ENCODE results near the gene ANKRD2.
"Not testable (repeated sequence)": the region's sequence is repeated elsewhere in the genome, so short reads cannot be mapped to it uniquely, and the experiment has no call there.

ANKRD2 gene

DNA sequence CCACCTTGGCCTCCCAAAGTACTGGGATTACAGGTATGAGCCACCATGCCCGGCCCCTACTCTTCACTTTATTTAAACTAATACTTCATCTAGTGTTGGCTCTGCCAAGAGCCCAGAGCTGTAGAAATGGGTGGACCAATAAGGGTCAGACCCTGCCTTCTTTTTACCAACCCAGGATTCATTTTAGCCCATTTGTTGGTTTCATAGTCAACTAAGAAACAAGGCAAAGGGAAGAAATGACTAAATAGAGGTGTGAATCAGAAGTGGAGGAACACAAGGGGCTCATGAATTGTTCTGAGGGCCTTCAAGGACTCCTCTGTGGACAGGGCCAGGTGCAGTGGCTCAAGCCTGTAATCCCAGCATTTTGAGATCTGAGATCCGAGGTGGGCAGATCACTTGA lies 1.1 kb downstream of the ANKRD2 start:
- DNase-seq (ENCODE audit: low spot score): no peak

DNA sequence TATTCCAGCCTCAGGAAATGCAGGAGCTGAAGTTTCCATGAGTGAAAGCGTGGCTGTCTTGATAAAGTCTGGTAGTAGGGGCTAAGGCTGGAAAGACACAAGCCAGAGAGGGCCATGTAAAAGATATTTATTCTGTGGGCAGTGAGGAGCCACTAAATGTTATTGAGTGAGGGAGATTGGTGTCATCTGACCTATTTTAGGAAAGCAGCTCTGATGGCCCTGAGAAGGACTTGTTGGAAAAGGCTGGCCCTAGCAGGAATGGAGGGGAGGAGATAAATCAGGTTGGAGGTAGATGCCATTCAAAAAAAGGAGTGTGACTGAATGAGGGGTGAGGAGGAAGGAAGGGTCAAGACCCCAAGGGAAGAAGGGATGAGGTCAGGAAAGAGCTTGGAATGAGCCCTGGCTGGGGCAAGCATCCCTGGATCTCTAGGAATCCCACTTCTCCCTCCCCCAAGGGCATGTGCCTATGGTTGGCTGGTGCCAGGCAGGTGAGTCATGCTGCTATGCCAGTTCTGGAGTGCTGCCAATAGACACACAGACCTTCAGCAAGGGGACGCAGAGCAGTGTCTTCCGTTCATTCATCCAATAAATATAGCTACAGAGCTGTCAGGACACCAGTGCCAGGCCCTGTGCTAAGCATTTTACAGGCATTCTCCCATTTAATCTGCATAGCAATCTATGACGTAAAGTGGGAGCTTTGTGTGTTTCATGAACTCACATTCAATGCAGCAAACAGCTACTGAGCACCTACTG lies 2.0 kb downstream of the ANKRD2 start:
- DNase-seq (ENCODE audit: low spot score): no peak

DNA sequence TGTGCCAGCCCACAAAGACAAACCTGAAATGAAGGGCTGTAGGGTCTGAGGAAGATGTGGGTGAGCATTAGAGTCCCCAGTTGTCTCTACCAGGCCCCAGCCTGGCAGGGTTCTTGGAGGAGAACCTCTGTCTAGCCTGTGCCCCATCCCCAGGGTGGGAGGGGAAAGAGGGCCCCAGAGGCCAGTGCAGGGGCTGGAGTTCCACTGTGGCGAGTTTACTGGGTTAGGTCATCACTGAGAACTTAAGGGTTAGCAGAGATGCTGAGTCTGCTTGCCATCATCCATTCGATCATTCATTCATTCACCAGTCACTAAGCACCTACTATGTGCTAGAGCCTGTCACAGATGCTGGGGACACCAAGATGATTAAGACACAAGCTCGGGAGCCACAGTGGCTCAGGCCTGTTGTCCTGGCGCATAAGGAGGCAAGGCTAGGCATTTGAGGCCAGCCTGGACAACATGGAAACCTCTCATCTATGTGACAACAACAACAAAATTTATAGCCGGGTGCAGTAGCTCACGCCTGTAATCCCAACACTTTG lies 2.6 kb downstream of the ANKRD2 start:
- DNase-seq (ENCODE audit: low spot score): no peak

DNA sequence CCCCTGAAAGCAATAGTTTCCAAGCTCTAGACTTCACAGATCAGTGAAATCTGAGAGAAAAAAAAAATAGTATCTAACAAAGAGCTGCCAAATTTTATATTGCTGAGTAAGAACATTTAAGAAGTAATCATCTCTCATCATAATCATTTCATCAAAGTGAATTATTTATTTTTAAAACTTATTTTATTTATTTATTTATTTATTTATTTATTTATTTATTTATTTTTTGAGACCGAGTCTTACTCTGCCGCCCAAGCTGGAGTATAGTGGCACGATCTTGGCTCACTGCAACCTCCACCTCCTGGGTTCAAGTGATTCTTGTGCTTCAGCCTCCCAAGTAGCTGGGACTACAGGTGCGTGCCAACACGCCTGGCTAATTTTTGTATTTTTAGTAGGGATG lies 3.9 kb downstream of the ANKRD2 start:
- DNase-seq (ENCODE audit: low spot score): not testable (repeated sequence)

DNA sequence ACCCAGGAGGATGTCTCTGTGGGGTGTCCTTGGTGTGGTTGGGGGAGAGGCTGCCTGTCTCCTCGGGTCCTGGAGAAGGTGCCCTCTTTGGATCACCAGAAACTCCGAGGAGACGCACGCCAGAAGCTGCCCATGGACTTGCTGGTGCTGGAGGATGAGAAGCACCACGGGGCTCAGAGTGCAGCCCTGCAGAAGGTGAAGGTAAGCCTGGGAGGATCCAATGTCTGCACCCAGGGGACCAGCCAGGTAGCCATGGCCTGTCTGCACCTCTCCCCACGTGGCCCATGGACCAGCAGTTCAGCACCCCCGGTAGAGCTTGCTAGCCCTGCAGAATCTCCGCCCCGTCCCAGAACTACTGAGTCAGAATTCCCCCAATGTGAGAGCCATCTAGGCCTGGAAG lies 5.1 kb downstream of the ANKRD2 start:
- no peak for DNase-seq (ENCODE audit: low spot score)

DNA sequence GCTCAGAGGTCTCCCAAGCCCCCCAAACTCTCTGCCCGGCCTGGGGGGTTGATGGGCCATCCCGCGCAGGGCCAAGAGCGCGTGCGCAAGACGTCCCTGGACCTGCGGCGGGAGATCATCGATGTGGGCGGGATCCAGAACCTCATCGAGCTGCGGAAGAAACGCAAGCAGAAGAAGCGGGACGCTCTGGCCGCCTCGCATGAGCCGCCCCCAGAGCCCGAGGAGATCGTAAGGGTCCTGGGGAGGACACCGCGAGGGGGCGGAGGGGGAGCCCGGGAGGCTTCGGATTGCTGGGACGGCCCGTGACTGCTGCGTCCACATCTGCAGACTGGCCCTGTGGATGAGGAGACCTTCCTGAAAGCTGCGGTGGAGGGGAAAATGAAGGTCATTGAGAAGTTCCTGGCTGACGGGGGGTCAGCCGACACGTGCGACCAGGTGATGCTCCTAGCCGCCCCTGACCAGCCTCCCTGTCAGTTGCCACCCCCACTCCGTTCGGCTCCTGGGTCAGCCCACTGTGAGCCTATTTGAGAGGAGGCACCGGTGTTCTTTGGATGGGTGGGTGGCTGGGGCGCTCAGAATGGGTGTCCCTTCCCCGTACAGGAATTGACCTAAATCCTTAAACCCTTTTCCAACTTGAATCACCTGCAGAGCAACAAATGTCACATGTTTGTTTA lies 5.7 kb downstream of the ANKRD2 start:
- no peak for DNase-seq (ENCODE audit: low spot score)

DNA sequence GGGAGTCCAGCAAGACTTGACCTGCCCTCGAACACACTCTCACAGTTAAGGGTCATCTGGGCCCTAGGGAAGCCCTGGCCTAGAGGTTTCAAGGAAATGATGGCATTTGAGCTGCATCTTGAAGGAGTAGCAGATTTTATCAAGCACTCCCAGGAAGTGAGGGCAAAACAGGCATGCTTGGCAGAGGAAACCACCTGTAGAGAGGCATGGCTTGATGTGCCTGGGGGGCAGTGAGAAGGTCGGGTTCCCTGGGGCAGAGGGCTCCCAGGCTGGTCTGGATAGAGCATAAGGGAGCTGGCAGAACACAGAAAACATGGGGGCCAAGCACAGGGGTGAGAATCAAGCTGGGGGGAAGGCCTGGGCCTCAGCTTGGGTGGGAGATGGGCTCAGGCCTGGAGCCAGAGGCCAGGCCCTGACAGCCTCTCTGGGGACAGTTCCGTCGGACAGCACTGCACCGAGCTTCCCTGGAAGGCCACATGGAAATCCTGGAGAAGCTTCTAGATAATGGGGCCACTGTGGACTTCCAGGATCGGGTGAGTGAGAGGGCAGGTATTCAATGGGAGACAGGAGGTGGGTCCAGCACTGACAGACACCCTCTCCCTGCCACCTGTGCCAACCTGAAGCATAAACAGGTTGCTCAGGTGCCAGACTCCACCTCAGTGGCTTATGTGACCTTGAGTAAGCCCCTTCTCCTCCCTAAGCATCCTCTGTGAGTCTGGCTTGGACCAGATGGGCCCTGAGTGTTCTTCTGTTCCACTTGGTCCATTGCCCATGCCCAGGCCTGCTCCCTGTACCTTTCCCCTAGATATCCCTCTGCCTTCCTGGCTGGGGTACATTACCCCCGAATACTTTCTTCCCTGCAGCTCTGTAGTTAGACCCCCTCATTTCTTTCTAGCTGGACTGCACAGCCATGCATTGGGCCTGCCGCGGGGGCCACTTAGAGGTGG lies 8.1 kb downstream of the ANKRD2 start:
- no peak for DNase-seq (ENCODE audit: low spot score)

DNA sequence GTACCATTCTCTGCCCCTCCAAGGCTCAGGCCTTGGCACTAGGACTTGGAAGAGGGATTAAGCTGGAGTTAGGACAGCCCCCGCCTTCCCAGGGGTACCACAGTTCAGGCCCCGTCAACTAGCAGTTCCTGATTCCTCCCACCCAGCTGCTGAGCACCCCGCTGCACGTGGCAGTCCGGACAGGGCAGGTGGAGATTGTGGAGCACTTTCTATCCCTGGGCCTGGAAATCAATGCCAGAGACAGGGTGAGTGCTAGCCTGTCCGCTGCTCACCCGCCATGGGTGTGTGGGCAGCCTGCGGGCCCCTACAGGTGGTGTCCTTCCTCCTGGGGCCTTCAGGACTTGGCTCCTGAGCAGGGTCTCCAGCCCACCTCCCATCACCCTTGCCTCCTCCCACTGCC lies 9.6 kb downstream of the ANKRD2 start:
- DNase-seq (ENCODE audit: low spot score): no peak

DNA sequence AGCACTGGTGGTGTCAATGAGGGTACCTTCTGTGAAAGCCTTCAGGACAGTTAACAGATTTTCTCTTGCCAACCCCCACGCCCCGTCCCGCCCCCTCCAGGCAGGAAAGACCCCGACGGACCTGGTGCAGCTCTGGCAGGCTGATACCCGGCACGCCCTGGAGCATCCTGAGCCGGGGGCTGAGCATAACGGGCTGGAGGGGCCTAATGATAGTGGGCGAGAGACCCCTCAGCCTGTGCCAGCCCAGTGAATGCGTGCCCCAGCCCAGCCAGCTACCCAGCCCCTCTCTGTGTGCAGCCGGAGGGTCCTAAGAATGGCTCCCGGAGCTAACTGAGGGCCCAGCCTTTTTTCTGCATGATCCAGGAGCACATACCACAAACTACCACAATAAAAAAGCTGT lies 10.9 kb downstream of the ANKRD2 start:
- DNase-seq (ENCODE audit: low spot score): no peak

DNA sequence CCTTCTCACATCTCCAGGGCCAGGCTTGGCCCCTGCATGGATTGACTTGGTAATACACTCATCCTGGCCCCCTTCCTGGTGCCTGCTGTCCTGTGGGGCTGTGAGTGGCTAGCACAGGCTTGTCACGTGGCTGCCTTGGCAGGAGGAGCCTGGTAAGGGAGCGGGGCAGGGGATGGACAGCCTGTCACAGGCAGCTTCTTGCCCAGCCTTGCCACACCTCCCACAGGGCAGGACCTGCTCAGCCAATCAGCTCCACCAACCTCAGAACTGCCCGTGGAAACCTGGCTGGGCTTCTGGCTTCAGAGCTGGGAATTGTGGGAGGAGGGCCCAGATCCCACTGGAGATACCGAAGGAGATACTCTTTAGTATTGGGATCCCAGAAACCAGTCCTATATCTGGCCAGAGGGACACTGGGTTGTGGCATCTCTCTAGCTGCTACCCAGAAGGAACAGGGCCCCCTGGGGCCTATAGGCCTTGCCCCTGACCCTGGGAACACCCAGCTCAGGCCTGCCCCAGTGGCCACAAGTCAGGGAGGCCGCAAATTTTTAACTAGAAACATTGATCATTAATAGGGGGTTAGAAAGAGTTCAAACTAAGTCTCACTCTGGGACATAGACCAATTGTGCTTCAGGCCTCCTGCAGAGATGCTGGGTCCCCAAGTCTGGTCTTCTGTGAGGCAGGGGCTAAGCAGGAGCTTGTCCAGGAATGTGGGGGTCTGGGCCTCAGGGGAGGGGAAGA lies 11.7 kb downstream of the ANKRD2 start, which contains the start of gene HOGA1:
HOGA1 (plus strand) TSS at position 330 of the 738 bp plus-strand sequence; CDS start at position 645, 315 bp downstream.
- no peak for DNase-seq (ENCODE audit: low spot score)

DNA sequence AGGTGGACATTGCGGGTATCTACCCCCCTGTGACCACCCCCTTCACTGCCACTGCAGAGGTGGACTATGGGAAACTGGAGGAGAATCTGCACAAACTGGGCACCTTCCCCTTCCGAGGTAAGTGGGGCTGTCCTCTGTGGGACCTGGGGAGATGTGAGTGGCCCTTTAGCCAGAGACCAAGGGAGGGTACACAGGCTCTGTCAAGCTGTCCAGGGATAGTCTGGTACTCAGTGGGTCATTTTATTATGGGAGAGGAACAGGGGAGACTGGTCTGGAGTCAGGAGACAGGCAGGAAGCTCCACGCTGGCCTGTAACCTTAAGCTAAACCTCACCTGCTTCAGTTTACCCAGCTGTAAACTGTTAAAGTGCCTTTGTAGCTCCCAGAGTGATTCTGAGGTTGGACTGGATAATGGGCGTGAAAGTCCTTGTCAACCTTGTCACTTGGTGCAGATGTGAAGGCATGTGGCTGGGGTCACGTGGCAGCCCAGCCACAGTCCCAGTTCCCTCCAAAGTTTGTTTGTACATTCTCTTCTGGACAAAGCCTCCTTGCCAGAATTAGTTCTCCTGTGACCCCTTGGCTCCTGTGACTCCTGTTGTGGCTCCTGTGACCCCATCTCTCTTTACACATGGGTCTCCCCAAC lies 12.3 kb downstream of the ANKRD2 start:
- no peak for DNase-seq (ENCODE audit: low spot score)

DNA sequence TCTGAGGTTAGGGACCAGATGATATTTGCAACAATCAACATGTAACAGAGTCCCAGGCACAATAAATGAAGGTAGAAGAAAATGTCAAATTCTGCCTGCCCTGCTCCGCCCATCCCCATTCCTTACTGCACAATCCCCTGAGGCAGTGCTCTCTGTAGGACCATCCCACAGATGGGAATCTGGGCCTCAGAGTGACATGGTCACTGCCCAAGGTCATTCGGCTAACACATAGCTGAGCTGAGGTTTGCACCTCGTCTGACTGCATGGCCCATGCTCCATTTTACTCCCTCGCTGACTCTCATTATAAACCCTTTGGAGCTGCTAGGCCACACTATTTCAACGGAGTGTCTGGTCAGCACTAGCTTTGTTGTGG lies 12.8 kb downstream of the ANKRD2 start:
- DNase-seq (ENCODE audit: low spot score): no peak

DNA sequence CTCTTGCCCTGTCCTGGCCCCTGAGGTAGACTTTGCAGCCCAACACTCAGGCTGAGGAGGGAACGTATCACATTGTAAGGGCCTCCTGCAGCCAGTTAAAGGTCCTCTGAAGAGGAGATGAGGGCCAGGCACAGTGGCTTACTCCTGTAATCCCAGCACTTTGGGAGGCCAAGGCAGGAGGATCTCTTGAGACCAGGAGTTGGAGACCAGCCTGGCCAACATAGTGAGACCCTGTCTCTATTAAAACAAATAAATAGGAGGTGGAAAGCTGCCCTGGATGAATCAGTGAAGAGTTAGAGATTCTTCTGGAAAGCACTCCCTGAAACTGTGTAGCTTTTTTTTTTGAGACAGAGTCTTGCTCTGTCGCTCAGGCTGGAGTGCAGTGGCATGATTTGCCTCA lies 14.6 kb downstream of the ANKRD2 start:
- no peak for DNase-seq (ENCODE audit: low spot score)

DNA sequence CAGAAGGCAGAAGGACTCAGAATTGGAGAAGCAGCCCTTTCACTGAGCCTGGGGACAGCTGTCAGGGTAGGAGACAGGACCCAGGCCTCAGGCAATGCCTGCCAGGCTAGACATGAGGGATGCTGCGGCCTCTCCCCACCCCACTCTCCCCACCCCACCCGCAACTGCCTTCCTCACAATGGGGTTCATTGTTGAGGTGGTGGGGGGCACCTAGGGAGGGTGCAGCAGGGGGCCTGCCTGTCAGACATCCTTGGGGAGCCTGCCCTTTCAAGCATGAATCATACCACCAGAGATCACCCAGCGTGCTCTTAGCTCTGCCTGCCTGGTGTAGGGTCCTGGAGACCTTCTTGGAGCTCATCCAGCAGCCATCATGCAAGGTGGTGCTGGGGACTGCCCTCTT lies 16.9 kb downstream of the ANKRD2 start, which contains the start of gene C10orf62:
C10orf62 (plus strand) TSS at position 243 of the 400 bp plus-strand sequence. CDS start 177 bp downstream, outside the sequence.
- no peak for DNase-seq (ENCODE audit: low spot score)

DNA sequence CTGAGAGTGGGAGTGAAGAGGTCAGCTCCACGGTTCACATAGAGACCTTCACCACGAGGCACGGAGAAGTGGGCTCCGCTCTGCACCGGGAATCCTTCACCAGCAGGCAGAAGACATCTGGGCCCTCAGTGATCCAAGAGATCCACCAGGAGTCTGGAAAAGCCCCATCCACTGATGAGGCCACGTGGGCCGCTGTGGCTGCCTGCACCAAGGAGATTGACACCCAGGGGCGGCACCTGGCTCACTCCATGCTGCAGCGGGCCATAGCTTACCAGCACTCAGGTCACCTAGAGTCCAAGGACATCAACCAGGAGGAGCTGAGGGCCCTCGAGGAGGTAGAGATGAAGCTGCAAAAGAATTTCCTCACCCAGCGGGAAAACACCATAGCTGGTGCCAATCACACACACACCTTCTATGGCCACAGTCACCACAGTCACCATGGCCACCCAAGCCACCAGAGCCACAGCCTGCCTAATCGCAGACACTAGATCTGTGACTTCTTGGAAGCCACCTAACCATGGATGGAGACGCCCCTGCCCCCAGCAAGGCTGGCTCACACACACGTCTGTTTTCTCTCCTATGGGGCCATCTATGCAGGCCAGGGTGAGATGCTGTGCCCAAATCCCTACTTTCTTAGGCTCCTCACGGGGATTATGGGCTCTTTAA lies 17.6 kb downstream of the ANKRD2 start:
- no peak for DNase-seq (ENCODE audit: low spot score)

DNA sequence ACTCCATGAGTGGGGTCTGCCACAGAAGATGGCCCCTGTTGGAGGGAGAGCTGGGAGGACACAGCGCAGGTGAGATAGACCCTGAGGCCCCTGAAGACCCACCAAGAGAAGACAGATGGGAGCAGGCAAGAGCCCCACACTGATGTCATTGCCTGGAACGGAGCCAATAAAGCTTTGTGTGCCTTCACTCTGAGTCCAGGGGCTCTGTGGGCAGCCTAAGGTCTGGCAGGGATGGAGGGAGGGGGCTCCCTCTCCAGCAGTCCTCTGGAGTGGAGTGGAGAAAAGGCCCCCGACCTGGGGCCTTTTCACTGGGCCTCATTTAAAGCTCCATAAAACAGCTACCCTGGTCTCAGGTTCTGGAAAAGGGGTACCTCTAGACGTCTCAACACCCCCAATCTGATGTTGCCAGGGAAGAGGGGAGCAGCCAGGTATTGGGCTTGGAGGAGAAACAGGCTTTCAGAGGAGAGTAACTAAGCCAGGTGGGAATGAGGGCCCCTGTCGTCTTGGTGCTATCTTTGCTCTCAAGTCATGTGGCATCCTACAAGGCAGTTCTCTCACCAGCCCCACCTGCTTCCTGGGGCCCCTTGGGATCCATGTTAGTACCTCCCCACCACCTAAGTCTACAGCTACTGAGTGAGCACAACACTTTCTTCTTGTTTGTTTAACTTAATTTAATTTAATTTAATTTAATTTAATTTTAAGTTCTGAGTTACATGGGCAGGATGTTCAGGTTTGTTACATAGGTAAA lies 18.3 kb downstream of the ANKRD2 start:
- DNase-seq (ENCODE audit: low spot score): no peak

DNA sequence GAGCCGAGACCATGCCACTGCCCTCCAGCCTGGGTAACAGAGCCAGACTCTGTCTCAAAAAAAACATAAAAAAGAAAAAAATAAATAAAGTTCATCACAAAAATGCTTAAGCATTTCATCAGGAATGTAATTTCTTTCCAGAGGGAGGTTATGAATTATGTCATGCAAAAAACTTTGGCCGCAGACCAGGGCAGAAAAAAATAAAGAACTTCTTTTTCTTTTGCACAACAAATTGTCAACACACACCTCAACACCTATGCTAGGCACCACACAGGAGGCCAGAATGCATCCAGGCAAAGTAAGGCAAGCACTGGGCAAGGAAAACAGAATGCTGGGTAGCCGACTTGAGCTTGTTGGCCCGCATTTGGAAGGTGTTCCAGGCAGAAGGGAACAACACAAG lies 20.8 kb downstream of the ANKRD2 start:
- DNase-seq (ENCODE audit: low spot score): no peak

DNA sequence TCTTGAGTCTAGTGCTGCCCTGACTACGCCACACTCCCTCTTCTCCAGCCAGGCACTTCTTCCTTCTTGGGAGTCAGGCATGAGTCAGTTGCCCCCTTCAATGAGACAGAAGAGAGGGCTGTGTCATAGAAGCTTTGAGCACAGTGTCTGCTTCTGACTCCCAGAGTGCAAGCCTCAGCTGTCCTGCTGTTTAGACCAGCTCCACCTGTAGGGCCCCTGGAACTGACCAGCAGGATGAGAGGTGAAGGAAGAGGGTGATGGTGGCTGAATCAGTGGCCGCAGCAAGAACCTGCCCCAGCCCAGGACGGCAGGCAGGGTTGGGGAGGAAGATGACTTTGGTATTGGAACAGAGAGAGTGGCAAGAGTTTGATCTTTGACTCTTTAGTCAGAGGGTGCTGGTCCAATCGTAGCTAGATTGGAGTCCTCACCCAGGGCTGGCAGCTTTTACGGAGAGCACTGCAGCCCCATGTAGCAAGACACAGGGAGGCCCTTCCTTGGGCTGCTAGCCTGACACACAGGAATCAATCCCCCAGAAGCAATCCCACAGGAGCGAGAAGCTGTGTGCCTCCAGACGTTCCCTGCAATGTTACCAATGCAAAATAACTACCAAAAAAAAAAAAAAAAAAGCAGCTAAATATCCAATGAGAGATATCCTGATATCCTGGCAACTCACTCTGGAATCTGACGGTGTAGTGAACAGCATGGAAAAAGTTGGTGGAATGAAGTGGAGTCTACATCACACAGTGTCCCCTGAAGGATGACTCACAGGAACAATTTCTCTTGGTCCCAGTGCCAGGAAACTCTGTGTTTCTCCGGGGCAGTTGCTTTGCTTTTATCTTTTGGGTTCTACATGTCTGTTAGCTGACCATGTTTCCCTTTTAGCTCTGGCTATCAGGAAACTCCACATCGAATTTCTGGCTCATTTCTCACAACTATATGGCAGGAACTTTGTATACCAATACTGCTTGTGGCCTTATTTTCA lies 23.8 kb downstream of the ANKRD2 start:
- DNase-seq (ENCODE audit: low spot score): no peak
